GM19372 (cell line): ENCODE measurements around the gene ASTN2.
A peak's percentile ranks its signal among the peaks of the same experiment; 100 is the strongest.

ENCODE experiments used
- ATAC-seq: cut with Tn5 transposase; IDR thresholded peaks from one replicate; pipeline ENCODE4 v1.9.1; 2021; ENCODE audit warnings: mild to moderate bottlenecking, low read depth, moderate library complexity; ENCODE audit not compliant: unreplicated experiment

The ASTN2 gene

DNA sequence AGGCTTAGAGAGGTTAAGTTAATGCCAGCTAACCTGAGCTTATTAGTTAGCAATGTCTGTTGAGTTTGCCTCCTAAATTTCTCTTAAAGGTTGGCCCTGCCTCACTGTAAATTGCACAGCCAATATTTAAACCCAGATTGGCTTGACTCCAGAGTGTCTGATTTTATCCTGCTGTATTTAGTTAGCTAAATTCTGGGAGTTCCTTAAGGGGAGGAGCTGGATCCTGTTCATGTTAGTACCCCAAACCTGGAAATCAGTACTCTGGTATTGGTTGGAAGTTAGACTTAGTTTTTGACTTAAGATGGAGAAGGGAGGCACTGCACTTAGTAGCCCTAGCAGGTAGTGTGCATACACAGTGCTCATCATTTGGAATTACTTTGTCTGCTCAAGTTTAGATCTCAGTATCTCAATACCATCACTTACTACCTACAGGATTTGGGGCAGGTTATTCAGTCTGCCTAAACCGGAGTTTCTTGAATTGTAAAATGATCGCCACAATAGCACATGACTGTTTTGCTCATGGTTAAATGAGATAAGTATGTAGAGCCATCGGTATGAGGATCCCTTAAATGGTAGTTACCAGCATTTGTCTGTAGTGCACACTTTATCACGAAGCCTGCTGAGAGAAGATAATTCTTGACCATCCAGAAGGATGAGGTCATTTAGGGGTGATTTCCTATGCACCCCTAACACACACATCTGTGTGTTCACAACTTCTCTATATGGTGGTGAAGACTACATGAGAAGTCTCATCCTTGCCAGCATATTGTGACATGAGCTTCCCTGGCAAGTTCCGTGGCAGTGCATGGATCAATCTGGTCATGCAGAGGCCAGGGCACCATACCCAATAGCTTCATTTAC, 992.5 kb downstream of the ASTN2 start:
- ATAC-seq, result no peak

DNA sequence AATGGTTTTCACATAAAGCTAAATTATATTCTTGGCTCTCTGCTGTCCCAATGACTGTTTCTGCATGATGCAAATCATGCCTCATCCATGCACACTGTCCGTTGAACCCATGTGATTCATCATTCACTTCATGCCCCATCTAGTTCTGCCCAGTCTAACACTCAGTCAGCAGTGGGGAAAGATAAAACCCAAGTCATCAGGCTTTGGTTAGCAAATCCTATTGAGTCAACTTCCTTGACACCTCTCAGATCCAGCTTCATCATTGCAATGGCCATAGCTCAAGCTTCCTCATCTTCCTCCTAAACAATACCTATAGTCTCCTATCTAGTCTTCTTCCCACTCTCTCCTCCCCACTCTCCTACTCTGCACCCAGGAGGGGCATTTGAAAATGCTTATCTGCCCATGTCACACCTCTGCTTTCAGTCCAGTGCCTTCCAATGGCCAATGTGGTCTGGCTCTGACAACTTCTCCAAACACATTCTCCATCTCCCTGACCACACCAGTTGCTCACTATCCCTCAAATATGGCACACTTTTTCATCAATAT, 993.8 kb downstream of the ASTN2 start:
- no peak for ATAC-seq

- no peak for ATAC-seq
These were observed 995.7 kb downstream of the ASTN2 start for GRCh38 chr9:116419181-116419580.

GRCh38 chr9:116417464-116417863, 997.4 kb downstream of the ASTN2 start:
- no peak for ATAC-seq

GRCh38 chr9:116416421-116416820, 998.4 kb downstream of the ASTN2 start:
- ATAC-seq, result no peak

DNA sequence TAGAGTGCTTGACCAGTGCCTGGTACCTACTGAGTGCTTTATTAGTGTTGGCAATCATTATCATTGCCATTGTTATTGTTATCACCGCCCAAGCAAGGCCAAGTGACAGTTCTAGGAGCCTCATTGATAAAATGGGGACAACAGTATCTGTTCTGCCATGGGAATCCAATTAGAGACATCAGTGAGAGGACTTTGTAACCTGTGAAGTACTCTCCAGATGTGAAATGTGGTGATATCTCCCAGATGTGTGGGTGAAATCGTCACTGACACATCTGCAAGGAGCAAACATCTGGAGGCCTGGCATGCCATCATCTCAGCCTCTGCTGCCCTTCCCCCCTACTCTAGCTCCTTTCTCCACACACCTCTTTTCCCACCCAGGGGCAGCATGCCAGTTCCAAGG, 1000.5 kb downstream of the ASTN2 start:
- ATAC-seq, result no peak

GRCh38 chr9:116411506-116411905, 1003.4 kb downstream of the ASTN2 start:
- no peak for ATAC-seq

- no peak for ATAC-seq
These were observed 1005.2 kb downstream of the ASTN2 start for GRCh38 chr9:116409638-116410037.

DNA sequence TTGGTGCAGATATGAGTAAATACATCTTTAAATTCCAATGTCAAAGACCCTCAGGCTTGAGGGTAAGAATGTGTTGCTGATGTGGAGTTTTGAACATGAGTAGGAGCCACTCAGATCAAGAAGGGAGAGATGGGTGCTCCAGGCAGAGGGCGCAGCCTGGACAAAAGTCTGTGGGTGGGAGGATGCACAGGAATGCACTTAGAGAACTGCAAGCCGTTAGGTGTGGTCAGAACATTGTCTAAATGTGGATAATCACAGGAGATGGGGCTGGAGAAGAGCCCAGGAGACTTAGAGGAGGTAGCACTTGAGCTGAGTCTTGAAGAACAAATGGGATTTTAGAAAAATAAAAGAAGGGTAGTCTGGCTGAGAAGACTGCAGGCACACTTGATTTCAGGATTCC, 1005.7 kb downstream of the ASTN2 start:
- no peak for ATAC-seq

GRCh38 chr9:116406469-116406868, 1008.4 kb downstream of the ASTN2 start:
- no peak for ATAC-seq

- no peak for ATAC-seq
These were observed 1009.5 kb downstream of the ASTN2 start for GRCh38 chr9:116405321-116405720.

GRCh38 chr9:116404228-116404627, 1010.6 kb downstream of the ASTN2 start:
- no peak for ATAC-seq

DNA sequence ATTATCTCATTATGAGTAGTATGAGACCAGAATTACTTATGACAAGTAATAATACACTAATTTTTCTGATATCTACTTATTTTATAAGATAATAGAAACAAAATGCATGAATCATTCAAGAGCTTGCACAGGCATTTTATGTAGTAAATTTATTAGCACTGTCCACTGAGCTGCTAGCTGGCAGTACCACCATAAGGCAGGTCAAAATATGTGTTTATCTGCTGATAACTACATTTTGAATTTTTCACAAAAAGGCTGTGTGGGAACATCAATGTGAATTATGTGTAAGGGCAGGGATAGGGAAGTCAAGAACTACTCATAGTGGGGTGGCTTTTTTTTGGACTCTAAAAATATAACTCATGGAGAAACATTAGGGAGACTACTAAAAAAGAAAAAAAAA, 1011.7 kb downstream of the ASTN2 start:
- ATAC-seq, result no peak

- no peak for ATAC-seq
These were observed 1019.2 kb downstream of the ASTN2 start for GRCh38 chr9:116395699-116396037.

DNA sequence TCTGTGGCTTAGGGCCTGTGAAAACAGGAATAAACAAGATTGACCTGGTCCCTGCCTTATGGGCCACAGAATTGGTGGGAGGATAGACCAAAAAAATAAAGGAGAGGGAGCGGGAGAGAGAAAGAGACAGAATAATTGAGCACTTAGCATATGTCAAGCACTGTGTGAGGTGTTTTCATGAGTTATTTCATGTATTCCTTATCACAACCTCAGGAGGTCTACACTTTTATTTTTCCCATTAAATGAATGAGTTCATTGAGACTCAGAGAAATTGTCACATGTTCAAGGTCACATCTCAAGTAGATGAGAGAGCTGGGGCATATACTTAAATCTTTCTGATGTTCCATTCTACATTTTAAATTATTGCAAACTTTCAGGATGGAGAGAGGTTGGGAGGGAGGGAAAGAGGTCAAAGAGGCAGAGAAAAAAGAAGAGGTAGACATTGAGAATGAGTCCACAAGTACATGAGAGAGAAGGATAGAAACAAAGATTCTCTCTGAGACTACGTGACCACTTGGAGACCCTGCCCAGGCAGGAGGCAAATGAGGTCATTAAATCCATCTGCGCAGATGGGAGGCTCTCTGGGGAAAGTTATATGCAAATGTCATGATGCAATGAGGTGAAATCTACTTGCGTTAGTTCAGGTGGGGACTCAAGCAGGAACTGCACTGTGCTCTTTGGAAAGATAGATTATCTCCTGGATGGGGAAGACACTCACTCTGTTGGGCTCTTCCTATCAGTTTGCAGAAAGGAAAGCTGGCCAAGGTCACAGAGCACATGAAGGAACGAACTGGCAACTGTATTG, 1019.8 kb downstream of the ASTN2 start:
- no peak for ATAC-seq

DNA sequence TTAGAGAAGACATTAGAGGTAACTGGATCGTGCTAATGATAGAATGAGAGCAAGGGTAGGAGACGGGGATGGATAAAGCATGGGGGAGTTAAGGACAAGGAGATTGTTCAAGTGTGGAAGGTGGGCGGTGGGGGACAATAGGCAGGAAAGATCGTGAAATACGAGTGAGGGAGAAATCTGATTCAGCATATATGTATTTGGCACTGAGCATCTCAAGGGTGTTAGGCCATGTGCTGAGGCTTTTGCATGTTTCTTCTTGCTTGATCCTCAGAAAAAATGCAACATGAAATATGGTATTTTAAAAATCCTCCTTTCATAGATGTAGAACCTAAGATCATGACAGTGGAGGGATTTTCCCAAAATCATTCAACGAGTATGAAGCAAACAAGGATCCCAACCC, 1020.8 kb downstream of the ASTN2 start:
- no peak for ATAC-seq

DNA sequence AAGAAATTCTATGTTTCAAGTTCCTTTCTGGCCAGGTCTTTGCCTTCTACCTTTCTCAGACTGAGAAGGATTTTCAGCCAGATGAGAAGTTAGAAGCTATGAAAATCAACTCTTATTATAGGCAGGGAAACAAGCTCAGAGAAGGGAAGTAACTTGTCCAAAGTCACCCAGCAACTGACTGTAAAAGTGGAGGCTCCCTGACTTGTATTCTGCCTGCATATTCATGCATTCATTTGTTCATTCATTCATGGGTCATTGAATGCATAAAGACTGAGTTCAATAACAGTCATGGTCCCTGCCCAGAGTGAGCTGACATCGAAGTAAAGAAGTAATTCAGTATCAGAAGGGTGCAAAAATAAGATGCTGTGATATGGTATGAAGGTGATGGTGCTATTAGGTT, 1021.7 kb downstream of the ASTN2 start:
- no peak for ATAC-seq

- no peak for ATAC-seq
These were observed 1023.5 kb downstream of the ASTN2 start for GRCh38 chr9:116391306-116391900.

DNA sequence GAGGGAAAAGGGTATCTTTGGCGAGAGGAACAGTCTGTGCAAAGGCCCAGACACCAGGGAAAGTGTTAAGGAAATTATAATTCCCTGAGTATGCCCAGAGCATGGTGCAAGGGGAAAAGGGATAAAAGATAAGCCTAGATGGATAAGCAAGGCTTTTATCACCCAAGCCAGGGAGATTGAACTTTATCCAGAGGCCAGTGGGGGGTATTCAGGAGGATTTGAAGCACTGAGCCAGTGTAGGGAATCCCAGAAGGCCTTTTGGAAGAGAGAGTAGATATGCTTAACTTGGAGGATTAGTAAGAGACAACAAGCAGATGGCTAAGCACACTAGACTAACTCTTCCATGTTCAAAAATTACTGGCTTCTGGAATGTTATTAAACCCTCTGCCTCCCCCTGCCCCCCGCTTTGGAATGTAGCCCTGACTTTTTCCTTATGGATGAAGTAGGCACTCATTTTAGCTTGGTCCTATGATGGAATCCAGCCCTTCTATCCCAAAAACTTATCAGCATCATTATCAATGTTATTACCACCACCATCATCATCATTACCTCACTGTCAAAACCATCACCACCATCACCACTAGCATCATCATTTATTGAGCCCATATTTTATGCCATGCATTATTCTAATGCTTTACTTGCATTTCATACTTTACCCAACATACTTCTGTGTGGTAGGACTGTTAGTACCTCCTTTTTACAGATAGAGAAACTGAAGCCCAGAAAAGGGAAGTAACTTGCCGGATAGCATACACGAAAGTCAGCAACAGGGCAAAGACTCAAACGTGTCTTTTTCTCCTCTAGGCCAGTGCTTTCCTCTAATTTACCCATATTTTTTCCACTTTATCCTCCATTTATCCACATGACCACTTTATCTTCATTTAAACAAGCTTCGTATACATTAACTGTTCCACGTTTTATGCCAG, 1024.3 kb downstream of the ASTN2 start:
- ATAC-seq, result peak; percentile 77
